EL (cell line): ENCODE measurements around the gene ZNF701.
"Not testable (repeated sequence)": the region's sequence is repeated elsewhere in the genome, so short reads cannot be mapped to it uniquely, and the experiment has no call there.

Experiments used
- DNase-seq: peaks from one replicate; pipeline ENCODE4 v3.0.0-alpha.2; 2016

The ZNF701 gene

GRCh38 chr19:52566588-52566987 is 3.5 kb upstream of the ZNF701 start:
- DNase-seq = peak; percentile 77

GRCh38 chr19:52567921-52568320 is 2.2 kb upstream of the ZNF701 start:
- no peak for DNase-seq

- peak; percentile 51 for DNase-seq
These were observed 468 bp upstream of the ZNF701 start for GRCh38 chr19:52569638-52569999.

- DNase-seq = no peak
These were observed 14.8 kb downstream of the ZNF701 start for GRCh38 chr19:52584736-52585440.

GRCh38 chr19:52585604-52586003 is 15.5 kb downstream of the ZNF701 start:
- DNase-seq = no peak

GRCh38 chr19:52590728-52591127 is 20.6 kb downstream of the ZNF701 start:
- DNase-seq = no peak

- no peak for DNase-seq
These were observed 22.2 kb downstream of the ZNF701 start for GRCh38 chr19:52592301-52592700.

GRCh38 chr19:52593441-52593840 is 23.4 kb downstream of the ZNF701 start:
- DNase-seq = not testable (repeated sequence)

GRCh38 chr19:52599241-52599640 is 29.2 kb downstream of the ZNF701 start:
- DNase-seq = no peak

- no peak for DNase-seq
These were observed 30.5 kb downstream of the ZNF701 start for GRCh38 chr19:52600639-52601024.

- DNase-seq = peak; percentile 95
These were observed 31.2 kb downstream of the ZNF701 start for GRCh38 chr19:52601025-52601973.

- DNase-seq = peak; percentile 33
These were observed 31.9 kb downstream of the ZNF701 start for GRCh38 chr19:52601974-52602366.

- DNase-seq = no peak
These were observed 32.9 kb downstream of the ZNF701 start for GRCh38 chr19:52602941-52603340.

GRCh38 chr19:52603558-52604207 is 33.6 kb downstream of the ZNF701 start:
- peak; percentile 49 for DNase-seq

GRCh38 chr19:52613299-52613906 is 43.3 kb downstream of the ZNF701 start:
- DNase-seq = no peak

GRCh38 chr19:52621376-52621775 is 51.3 kb downstream of the ZNF701 start:
- no peak for DNase-seq

GRCh38 chr19:52622261-52622660 is 52.2 kb downstream of the ZNF701 start:
- no peak for DNase-seq

GRCh38 chr19:52626915-52627314 is 56.8 kb downstream of the ZNF701 start:
- DNase-seq = no peak

- not testable (repeated sequence) for DNase-seq
These were observed 57.4 kb downstream of the ZNF701 start for GRCh38 chr19:52627441-52627840.

GRCh38 chr19:52635786-52636570 is 65.9 kb downstream of the ZNF701 start:
- DNase-seq = no peak
